HEK293 (cell line): ENCODE measurements around the gene SRSF5.

Source experiments
- CTCF ChIA-PET: fragments of 350-600 bp; formaldehyde crosslinking; extraction: SDS; loops from one replicate; lab custom pipeline; 2021; ENCODE audit warnings: antibody characterized with exemption; lab: Yijun Ruan, JAX
- POLR2A ChIA-PET: fragments of 300-600 bp; formaldehyde crosslinking; extraction: SDS; loops from one replicate; lab custom pipeline; 2020; ENCODE audit warnings: antibody characterized with exemption, inconsistent platforms; lab: Yijun Ruan, JAX
- H3K27ac ChIP-seq: fragments of 200-500 bp; sonication (Bioruptor generic); 2 replicates; pipeline ENCODE4 v1.5.1; 2014; ENCODE audit warnings: low read depth, low read length, control low read depth, inconsistent platforms; ENCODE audit errors: extremely low read depth
- H3K36me3 ChIP-seq, 2 experiments: fragments of 200-500 bp in 1 of 2; sonication (Bioruptor generic) in 1 of 2; 1 replicate in 1 of 2; 2 replicates in 1 of 2; pipeline ENCODE4 v1.5.1; 2014 to 2017; ENCODE audit warnings: inconsistent platforms in 2 of 2, low read length in 2 of 2; ENCODE audit not compliant: control insufficient read depth in 2 of 2, insufficient read depth in 1 of 2
- H3K4me1 ChIP-seq: fragments of 200-500 bp; sonication (Bioruptor generic); 2 replicates; pipeline ENCODE4 v1.5.1; 2014; ENCODE audit warnings: mild to moderate bottlenecking, low read length, inconsistent platforms; ENCODE audit not compliant: control insufficient read depth, insufficient read depth
- H3K4me3 ChIP-seq: 2 replicates; pipeline ENCODE4 v1.5.1; 2011; ENCODE audit warnings: low read depth, mild to moderate bottlenecking, control low read depth, low read length, moderate library complexity
- H3K9me3 ChIP-seq: fragments of 200-500 bp; sonication (Bioruptor generic); 2 replicates; pipeline ENCODE4 v1.5.1; 2014; ENCODE audit warnings: low read depth, low read length, inconsistent platforms; ENCODE audit not compliant: control insufficient read depth, insufficient read depth
- CTCF ChIP-seq: fragments of 450-650 bp; formaldehyde crosslinking; IDR thresholded peaks from 2 replicates; pipeline ENCODE4 v1.5.1; 2016; ENCODE audit warnings: missing biosample characterization, missing genetic modification characterization
- EGR2 ChIP-seq: fragments of 450-650 bp; formaldehyde crosslinking; IDR thresholded peaks from 2 replicates; pipeline ENCODE4 v1.5.1; 2016; ENCODE audit warnings: low read depth, missing biosample characterization, missing genetic modification characterization
- GLIS1 ChIP-seq: fragments of 450-650 bp; formaldehyde crosslinking; IDR thresholded peaks from 2 replicates; pipeline ENCODE4 v1.5.1; 2016; ENCODE audit warnings: missing biosample characterization, missing genetic modification characterization
- GLIS2 ChIP-seq: fragments of 450-650 bp; formaldehyde crosslinking; IDR thresholded peaks from 2 replicates; pipeline ENCODE4 v1.5.1; 2016; ENCODE audit warnings: missing biosample characterization, missing genetic modification characterization
- HOXA7 ChIP-seq: sonication (generic); formaldehyde crosslinking; IDR thresholded peaks from 2 replicates; pipeline ENCODE4 v1.8.1; 2022; ENCODE audit warnings: missing genetic modification reagents, borderline replicate concordance
- KLF10 ChIP-seq: fragments of 450-650 bp; IDR thresholded peaks from 2 replicates; pipeline ENCODE4 v1.5.1; 2018; ENCODE audit warnings: missing biosample characterization, mild to moderate bottlenecking, missing genetic modification characterization
- KLF9 ChIP-seq: fragments of 450-650 bp; formaldehyde crosslinking; IDR thresholded peaks from 2 replicates; pipeline ENCODE4 v1.5.1; 2016; ENCODE audit warnings: missing biosample characterization, missing genetic modification characterization, low read depth
- ZFHX2 ChIP-seq: fragments of 450-650 bp; formaldehyde crosslinking; conservative IDR thresholded peaks from 2 replicates; pipeline ENCODE4 v1.5.1; 2016; ENCODE audit warnings: missing biosample characterization, missing genetic modification characterization
- ZNF114 ChIP-seq: fragments of 450-650 bp; formaldehyde crosslinking; IDR thresholded peaks from 2 replicates; pipeline ENCODE4 v1.5.0; 2017; ENCODE audit warnings: missing biosample characterization, missing genetic modification characterization
- ZNF138 ChIP-seq: fragments of 450-650 bp; formaldehyde crosslinking; IDR thresholded peaks from 2 replicates; pipeline ENCODE4 v1.5.1; 2016; ENCODE audit warnings: missing biosample characterization, missing genetic modification characterization, borderline replicate concordance
- ZNF16 ChIP-seq: fragments of 450-650 bp; formaldehyde crosslinking; IDR thresholded peaks from 2 replicates; pipeline ENCODE4 v1.5.1; 2016; ENCODE audit warnings: low read depth, missing biosample characterization, missing genetic modification characterization
- ZNF2 ChIP-seq: fragments of 450-650 bp; formaldehyde crosslinking; IDR thresholded peaks from 2 replicates; pipeline ENCODE4 v1.5.1; 2016; ENCODE audit warnings: missing biosample characterization, missing genetic modification characterization
- ZNF280D ChIP-seq: fragments of 450-650 bp; formaldehyde crosslinking; IDR thresholded peaks from 2 replicates; pipeline ENCODE4 v1.5.1; 2016; ENCODE audit warnings: missing biosample characterization, missing genetic modification characterization
- ZNF391 ChIP-seq: fragments of 450-650 bp; formaldehyde crosslinking; IDR thresholded peaks from 2 replicates; pipeline ENCODE4 v1.5.1; 2016; ENCODE audit warnings: low read depth, missing biosample characterization, missing genetic modification characterization, borderline replicate concordance
- ZNF518A ChIP-seq: fragments of 450-650 bp; formaldehyde crosslinking; conservative IDR thresholded peaks from 2 replicates; pipeline ENCODE4 v1.5.1; 2016; ENCODE audit warnings: low read depth, missing biosample characterization, missing genetic modification characterization
- ZNF645 ChIP-seq: fragments of 450-650 bp; formaldehyde crosslinking; IDR thresholded peaks from 2 replicates; pipeline ENCODE4; 2016; ENCODE audit warnings: missing biosample characterization, missing genetic modification characterization
- ZNF654 ChIP-seq: fragments of 450-650 bp; formaldehyde crosslinking; IDR thresholded peaks from 2 replicates; pipeline ENCODE4 v1.5.1; 2016; ENCODE audit warnings: low read depth, missing biosample characterization, missing genetic modification characterization
- ZNF660 ChIP-seq: fragments of 450-650 bp; IDR thresholded peaks from 2 replicates; pipeline ENCODE4 v1.5.1; 2018; ENCODE audit warnings: missing biosample characterization, mild to moderate bottlenecking, missing genetic modification characterization
- ZSCAN16 ChIP-seq: fragments of 450-650 bp; formaldehyde crosslinking; IDR thresholded peaks from 2 replicates; pipeline ENCODE4 v1.5.1; 2016; ENCODE audit warnings: missing biosample characterization, missing genetic modification characterization
- TF ChIP-seq, protein P1 (sequence below): fragments of 450-650 bp; formaldehyde crosslinking; IDR thresholded peaks from 2 replicates; pipeline ENCODE4 v1.5.1; 2016; ENCODE audit warnings: missing biosample characterization, missing genetic modification characterization
- TF ChIP-seq, protein P2 (sequence below): fragments of 450-650 bp; IDR thresholded peaks from 2 replicates; pipeline ENCODE4 v1.5.1; 2018; ENCODE audit warnings: missing biosample characterization, mild to moderate bottlenecking, missing genetic modification characterization

Gene SRSF5

GRCh38 chr14:69726761-69727511, 40.0 kb upstream of the SRSF5 start:
- CTCF ChIA-PET: interaction anchor here (0.6 to 3.2 kb wide), 24 partner anchors 9 to 595 kb away, joined by 3 to 39 read pairs (median 4); no protein-coding TSS in a partner anchor
- peak; percentile 76 for TF ChIP-seq CTCF (tag by site-specific recombination)
- peak; percentile 38; the same call in 1 of the 2 replicates for TF ChIP-seq KLF10 (tag by site-specific recombination)
- no peak for TF ChIP-seq HOXA7
- 0 out of 2 replicates have a peak, but pooled peaks have one; percentile 55 for TF ChIP-seq ZNF660
- TF ChIP-seq ZNF114 (tag by site-specific recombination): no peak
- 0 out of 2 replicates have a peak, but pooled peaks have one; percentile 33 for TF ChIP-seq KLF9 (tag by site-specific recombination)
- TF ChIP-seq, protein P1, sequence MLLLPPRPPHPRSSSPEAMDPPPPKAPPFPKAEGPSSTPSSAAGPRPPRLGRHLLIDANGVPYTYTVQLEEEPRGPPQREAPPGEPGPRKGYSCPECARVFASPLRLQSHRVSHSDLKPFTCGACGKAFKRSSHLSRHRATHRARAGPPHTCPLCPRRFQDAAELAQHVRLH: no peak
- peak; percentile 91 for TF ChIP-seq ZNF654 (tag by site-specific recombination)
- no peak for TF ChIP-seq ZSCAN16
- TF ChIP-seq ZNF138 (tag by site-specific recombination): no peak
- no peak for TF ChIP-seq ZNF2
- peak; percentile 68 for TF ChIP-seq ZFHX2 (tag by site-specific recombination)
- TF ChIP-seq ZNF391 (tag by site-specific recombination): no peak
- peak; percentile 32; the same call in 1 of the 2 replicates for TF ChIP-seq GLIS2 (tag by site-specific recombination)
- TF ChIP-seq, protein P2, sequence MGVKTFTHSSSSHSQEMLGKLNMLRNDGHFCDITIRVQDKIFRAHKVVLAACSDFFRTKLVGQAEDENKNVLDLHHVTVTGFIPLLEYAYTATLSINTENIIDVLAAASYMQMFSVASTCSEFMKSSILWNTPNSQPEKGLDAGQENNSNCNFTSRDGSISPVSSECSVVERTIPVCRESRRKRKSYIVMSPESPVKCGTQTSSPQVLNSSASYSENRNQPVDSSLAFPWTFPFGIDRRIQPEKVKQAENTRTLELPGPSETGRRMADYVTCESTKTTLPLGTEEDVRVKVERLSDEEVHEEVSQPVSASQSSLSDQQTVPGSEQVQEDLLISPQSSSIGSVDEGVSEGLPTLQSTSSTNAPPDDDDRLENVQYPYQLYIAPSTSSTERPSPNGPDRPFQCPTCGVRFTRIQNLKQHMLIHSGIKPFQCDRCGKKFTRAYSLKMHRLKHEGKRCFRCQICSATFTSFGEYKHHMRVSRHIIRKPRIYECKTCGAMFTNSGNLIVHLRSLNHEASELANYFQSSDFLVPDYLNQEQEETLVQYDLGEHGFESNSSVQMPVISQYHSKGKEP: no peak
- peak; percentile 44; the same call in 1 of the 2 replicates for TF ChIP-seq EGR2 (tag by site-specific recombination)
- peak; percentile 48; the same call in 1 of the 2 replicates for TF ChIP-seq GLIS1 (tag by site-specific recombination)
- TF ChIP-seq, all 188 proteins: peak for 9
- Histone ChIP-seq H3K36me3 (no peaks in the 10 kb centered on the region), H3K27ac (no peak overlapping the region), H3K4me3 (peak overlapping the region; percentile 26), H3K4me1 (no peaks in the 10 kb centered on the region), H3K9me3 (no peaks in the 10 kb centered on the region)
- POLR2A ChIA-PET: no interaction called here

DNA sequence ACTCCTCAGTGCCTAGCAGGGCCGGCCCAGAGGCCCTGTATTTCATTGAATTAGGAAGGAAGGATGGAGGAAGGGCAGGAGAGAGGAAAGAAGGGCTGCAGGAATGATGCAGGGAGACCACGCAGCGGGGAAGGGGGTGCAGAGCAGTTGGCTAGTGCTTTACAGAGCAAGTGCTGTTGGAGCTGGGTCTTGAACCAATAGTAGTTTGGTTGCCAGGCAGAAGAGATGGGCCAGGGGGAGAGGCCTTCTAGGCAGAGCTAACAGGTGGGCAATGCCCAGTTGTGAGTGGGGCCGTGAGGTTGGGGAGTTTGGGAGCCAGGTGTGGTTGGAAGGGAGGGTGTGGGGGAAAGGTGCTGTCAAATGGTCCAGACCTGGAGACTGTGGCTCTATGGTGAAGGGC, 39.1 kb upstream of the SRSF5 start:
- H3K4me1 ChIP-seq: no peaks in the 10 kb centered on the region
- CTCF ChIA-PET: interaction anchor here (0.7 to 3.2 kb wide), 13 partner anchors 14 to 594 kb away, joined by 3 to 39 read pairs (median 6); no protein-coding TSS in a partner anchor
- no peak overlapping the region for H3K4me3 ChIP-seq
- no peaks in the 10 kb centered on the region for H3K9me3 ChIP-seq
- POLR2A ChIA-PET: no interaction called here
- H3K36me3 ChIP-seq: no peaks in the 10 kb centered on the region
- no peak overlapping the region for H3K27ac ChIP-seq
- TF ChIP-seq ZNF645 (tag by site-specific recombination): no peak
- no peak for TF ChIP-seq ZNF280D
- no peak for TF ChIP-seq ZNF518A
- no peak for TF ChIP-seq ZNF16 (tag by site-specific recombination)
